ENCODE measurements around the gene UBL4B.
A peak's percentile ranks its signal among the peaks of the same experiment; 100 is the strongest.

UBL4B gene

DNA sequence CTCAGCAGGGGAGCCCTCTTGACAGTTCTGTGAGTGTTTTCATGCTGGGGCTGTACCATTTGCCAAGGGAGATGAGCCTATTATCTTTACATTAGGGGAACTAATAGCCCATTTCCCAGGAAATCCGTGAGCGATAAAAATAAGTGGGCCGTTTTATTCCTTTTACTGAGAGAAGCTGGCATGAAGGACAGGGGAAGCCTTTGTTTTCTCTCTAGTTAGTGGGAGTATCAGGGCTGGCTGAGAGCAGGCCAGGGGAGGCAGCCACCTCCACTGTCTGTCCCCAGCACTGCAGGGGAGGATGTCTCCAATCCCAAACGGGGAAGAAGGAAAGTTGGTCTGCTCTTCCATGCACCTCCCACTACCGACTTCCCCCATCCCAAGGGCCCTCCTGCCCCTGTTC, 2.5 kb downstream of the UBL4B start:
- DNase-seq (ENCODE audit: low read depth), result no peak

DNA sequence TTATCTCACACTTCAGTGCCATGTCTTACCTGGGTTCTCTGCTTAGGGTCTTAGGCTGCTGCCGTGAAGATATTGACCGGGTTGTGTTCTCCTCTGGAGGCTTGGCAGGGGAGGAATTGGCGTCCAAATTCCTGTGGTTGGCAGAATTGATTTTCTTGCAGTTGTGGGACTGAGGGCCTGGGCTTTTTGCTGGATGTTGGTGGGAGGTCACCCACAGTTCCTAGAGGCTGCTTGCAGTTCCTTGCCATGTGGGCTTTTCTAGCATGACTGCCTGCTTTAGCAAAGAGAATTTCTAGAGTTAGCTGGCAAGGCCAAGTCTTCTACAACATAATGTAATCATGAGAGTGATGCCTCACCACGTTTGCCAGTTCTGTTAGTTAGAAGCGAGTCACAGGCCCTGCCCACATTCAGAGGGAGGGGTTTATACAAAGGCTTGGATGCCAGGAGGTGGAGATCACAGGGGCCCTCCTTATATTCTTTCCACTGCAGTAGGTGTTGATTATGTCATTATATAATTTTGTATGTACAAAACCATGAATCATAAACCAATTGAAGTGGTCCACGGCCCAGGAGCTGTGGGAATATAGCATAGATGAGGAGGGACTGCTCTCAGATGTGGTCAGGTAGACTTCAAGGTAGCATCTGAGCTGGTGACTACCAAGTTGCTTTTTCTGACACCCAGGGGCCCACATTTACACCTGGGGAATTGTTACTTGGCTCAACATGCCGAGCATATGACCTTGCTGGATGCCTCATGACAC, 6.6 kb downstream of the UBL4B start:
- DNase-seq (ENCODE audit: low read depth), result peak; percentile 12

DNA sequence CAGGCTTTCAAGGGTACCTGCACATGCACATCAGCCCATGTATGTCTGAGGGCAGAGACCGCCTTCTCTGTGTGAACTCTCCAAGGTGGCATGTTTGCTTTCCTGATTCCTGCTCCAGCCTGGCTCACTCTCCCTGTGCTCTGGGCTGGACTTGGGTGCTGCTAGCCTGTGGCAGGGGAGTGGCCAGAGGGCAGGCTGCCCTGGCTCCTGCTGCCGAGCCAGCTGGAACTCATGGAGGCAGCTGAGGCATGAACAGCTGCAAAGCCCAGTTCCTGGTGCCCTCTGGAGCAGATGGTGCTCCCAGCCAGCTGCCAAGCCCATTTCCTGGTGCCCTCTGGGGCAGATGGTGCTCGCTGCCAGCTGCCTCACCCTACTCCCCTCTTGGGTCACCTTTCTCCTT, 7.6 kb downstream of the UBL4B start:
- no peak for DNase-seq (ENCODE audit: low read depth)

DNA sequence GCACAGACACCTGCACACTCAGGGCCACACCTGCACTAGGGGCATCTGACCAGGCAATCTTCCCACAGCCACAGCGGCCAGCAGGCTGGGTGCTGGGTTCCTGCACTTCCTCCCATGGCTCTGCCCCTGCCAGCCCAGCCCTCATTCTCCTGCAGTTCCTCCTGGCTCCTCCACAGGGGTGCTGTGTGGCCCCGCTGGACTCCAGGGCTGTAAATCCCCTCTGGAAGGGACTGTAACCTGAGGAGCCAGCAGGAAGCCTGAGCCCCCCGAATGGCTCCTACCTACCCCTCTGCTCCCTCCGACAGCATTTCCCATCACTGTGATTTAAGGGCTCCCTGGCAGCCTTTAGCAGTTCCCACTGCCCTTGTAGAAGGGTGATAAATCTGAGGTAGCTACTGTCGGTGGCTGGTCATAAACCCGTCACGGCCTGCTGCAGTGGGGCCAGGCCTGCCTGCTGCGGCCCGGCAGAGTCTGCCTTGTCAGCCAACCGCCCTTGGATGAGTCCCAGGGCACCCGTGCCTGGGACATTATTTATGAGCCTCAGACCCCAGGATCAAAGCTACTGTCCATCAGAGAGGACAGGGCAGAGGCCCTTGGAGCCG, 8.8 kb downstream of the UBL4B start:
- DNase-seq (ENCODE audit: low read depth), result no peak

DNA sequence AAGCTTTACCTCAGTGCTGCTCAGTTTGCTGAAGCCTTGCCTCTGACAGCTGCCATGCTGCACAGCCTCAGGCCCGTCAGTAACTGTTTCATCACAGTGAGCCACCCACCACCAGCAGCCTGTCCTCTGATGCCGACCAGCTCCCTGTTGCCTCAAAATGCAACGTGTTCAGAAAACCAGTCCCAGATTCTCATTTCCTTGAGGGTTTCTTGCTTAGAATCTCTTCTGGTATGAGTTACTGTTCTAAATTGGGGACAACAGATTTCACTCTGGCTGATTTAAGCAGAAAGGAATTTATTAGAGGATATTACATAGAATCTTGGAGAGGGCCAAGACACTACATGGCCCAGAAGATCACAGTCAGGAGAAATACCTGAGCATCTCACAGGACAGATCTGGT, 11.0 kb downstream of the UBL4B start:
- peak; percentile 65 for DNase-seq (ENCODE audit: low read depth)

DNA sequence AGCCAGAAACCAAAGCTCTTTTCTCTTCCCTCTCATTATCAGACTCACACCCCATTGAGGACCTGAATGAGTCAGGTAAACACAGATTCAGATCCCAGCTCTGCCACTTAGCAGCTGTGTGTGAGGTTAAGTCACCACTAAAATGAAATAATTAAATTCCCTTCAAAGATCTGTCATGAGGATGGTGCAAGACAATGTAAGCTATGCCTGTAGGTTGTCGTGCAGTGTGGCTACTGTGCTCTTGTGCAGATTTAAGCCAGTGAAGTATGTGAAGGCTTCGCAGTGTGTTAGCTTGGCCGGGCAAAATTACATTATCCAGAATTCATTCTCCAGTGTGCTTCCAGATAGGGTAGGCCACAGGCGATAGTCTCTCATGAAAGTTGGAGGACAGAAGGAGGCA, 13.6 kb downstream of the UBL4B start:
- no peak for DNase-seq (ENCODE audit: low read depth)

DNA sequence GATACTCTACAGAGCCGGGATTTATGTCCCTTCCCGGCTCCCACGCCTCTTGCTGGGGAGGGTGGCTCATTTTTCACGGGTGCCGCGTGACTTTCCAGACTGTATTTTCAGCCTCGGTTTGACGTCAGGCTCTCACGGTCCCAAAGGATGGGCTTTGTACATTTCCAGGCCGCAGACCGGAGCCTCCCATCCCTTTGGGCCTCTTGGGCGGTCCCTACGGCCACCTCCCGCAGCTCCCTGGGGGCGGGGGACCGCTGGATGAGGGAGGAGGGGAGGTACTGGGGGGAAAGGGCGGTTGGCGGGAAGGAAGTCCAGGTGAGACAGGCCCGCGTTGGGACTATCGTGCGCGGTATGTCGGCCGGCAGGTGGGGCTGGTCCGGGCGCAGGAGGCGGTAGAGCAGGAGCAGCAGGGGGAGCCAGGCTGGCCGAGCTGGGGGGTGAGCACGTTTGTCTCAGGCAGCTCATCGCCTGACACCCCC, 17.9 kb downstream of the UBL4B start:
- DNase-seq (ENCODE audit: low read depth), result no peak

DNA sequence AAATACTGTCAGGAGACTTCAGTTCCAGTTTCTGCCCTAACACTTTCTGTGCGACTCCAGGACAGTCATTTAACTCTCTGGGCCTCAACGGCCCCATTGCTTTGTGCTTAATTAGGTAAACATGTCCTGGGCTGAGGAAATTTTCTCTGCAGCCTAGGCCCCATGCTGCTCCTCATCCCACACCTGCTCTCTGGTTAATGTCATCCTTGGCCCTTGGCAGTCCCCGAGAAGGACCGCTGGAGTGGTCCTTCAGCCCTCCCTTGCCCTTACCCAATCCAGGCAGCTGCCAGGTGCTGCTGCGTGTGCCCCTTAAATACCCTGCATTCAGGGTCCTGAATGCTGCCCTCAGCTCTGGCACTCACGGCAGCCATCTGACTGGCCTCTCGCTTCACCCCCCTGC, 18.7 kb downstream of the UBL4B start:
- DNase-seq (ENCODE audit: low read depth), result no peak

DNA sequence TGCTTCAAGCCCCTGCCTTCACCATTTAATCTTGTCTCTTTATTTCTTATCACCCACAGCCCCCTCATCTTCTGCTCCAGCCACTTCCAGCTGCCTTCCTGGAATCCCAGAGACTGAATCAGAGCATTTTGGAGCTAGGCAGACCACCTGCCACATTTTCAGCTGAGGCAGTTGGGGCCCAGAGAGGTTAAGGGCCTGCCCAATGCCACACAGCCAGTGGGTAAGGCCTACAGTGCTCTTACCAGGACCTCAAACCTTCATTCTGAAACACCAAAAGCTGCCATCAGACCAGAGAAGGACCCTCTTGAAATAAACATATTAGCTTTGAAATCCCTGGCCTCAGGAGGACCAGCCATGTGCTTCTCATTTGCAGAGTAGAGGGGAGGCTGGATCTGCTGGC, 20.4 kb downstream of the UBL4B start:
- no peak for DNase-seq (ENCODE audit: low read depth)

DNA sequence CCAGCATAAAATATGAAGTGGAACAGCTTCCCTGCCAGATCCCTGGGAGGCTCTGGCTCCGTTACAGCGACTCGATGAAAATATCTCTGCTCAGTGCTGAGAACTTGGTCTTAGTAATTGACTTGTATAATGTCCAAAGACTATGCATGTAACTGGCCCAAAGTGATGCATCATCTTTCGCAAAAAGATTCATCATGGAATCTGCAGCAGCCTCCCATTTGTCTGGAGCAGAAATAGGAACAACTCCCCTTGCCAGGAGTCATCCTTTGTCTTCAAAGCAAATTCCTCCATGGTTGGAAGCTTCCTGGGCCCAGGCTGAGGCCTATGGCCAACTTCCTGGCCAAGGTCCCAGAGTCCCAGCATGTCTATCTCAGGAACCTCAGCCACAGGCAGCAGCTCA, 21.2 kb downstream of the UBL4B start:
- DNase-seq (ENCODE audit: low read depth), result peak; percentile 27

DNA sequence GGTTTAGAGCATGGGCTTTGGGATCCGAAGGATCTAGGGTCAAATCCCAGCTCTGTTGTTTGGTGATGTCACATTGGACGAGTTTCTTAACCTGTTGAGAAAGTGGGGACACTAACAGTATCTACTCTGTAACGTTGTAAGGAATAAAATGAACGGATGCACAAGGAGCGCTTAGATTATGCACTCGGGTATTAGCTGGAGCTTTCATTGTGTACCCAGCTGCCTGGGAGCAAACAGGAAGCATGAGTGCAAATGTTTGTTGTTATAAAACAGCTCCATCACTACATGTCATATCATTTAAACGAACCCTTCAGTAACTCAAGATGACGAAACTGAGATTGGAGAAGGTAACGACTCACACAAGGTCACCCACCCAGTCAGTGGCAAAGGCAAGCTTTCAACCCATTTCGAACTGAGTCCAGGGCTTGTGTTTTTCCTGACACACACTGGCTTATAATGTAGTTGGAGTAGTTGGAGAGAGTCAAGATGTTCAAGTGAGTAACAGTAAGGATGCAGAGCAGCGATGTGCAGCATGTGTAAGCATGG, 21.9 kb downstream of the UBL4B start:
- DNase-seq (ENCODE audit: low read depth), result no peak

DNA sequence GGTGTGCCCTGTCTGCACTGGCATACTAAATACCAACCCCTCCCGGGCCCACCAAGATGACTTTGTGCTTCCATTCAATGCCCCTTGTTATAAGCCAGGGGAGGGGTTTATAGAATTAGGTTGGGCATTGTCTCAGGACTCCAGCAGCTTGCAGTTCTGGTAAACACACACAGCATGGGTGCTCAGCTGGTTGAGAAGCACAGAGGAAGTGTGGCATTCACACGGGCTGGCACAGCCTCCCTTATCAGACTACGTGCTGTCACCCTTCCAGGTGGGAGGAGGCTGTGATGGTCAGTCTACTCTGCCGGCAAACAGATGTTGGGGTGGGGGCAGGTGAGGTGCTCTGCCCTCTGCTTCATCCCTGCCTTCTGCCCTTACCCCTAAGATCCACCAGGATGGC, 23.0 kb downstream of the UBL4B start:
- no peak for DNase-seq (ENCODE audit: low read depth)

DNA sequence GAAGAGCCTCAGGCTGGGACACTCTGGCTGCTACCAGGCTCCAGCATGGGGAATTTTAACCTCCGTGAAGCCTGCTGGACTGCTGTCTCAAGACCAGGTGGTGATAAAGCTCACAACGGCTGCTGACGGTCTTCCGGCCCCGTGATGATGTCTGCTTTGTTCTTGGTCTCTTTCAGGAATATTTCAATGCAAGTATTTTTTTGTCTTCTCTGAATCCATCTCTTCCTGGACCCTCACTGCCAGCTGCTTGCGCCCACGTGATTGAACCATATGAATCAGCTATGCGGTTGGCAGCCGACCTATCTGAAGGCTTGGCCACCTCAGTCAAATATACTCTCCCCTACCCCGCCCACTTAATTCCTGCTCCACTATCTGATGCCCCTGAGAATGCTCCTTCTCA, 23.4 kb downstream of the UBL4B start:
- no peak for DNase-seq (ENCODE audit: low read depth)

DNA sequence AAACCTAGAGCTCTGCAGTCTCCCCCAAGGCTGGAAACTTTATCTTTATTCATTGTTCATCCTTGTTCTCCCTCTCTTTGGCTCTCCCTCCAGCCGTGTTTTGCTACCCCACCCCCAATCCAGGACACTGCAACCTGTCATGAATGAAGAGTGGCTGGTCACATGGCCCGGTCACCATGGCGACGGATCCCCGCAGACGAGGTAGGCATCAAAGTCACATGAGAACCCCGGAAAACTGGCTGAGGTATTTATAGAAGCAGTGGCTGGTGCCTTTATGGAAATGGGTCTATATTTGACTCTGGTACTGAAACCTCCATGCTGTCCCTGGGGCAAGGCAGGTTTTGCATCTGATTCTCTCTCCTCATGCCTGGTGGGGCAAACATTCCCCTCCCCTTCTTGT, 24.7 kb downstream of the UBL4B start:
- DNase-seq (ENCODE audit: low read depth), result no peak

DNA sequence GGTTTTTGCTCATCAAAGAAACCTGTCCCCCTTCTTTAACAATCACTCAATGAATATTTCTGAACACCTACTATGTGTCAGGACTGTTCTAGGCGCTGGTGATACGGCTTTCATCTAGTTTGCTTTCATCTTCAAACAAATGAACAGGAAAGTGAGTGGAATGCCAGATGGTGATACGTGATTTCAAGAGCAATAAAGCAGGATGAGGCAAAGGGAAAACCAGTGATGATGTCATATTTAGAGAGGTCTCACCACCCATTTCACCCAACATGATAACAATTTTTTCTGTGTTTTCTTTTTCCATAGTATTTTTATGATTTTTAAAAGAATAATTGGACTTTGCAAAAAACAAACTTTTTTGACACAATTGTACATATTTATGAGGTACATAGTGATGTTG, 26.7 kb downstream of the UBL4B start:
- no peak for DNase-seq (ENCODE audit: low read depth)

DNA sequence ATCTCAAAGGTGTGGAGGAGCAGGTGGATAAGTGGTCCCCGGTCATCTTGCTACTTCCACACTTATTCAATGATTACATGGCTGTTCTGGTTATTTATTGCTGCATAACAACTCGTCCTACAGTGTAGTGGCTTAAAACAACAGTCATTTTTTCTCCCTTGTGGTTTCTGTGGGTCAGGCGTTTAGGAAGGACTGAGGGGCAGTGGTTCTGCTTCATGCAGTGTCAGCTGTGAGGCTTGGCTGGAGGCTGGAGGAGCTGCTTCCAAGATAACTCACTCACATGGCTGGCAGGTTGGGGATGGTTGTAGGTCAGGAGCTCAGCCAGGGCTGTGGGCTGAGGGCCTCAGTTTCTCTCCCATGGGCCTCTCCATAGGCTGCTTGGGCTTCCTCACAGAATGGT, 32.1 kb downstream of the UBL4B start:
- DNase-seq (ENCODE audit: low read depth), result no peak

DNA sequence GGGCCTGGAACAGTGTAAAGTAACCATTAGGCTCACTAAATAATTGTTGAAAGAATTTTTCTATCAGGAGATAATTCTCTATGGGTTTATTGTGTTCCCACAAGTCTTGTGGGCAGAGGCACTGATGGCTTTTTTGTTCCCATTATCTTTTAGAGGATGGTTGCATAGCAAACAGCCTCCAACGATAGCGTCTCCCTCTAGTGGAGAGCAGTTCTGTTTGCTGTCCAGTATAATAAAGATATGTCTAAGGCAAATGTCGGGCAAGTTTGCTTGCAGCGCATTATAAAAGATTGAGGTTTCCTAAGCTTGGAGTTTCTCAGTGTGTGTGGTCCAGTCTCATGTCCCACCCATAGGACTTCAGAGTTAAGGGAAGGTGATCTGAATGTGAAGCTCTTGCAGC, 36.7 kb downstream of the UBL4B start:
- DNase-seq (ENCODE audit: low read depth), result no peak

DNA sequence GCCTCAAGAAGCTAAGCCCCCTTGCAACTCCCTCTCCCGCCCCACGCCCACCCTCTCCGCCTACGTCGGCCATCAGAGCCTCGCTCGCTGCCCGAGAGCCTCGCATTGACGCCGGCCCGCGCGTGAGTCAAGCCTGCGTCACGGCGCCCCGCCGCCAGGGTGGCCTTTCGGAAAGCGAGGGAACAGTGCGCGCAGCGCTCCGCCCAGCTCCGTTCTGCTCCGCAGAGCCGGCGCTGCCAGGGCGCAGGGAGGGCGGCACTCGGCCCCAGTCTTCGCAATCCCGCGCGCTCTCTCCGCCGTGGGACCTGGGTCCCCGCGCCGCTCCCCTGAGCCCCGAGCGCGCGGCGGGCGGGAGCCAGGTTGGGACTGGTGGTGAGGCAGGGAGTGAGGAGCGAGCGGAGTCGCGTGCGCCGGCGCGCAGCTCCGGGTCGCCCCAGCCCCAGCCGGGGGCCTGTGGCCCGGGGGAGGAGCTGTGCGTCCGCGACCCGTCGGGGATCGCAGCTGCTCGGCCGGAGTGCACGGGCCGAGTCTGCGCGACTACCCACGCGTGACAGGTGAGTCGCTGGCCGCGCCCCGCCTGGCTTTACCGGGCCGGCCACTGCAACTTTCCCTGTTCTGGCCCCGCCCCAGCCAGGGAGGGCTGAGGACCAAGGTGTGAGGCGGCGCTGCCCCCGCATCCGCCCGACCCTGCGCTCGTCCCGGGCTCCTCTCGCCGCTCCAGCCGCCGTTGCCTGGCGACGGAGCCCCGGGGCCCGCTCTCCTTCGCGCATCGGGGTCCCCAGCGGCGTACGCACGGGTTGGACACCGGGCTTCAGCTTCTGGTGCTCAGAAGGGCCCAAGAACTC, 38.3 kb downstream of the UBL4B start, which contains the start of gene SLC6A17:
Gene SLC6A17 (plus strand): TSS at position 165 of the 845 bp plus-strand sequence. CDS start 16,436 bp downstream, outside the sequence.
- DNase-seq (ENCODE audit: low read depth), result no peak

DNA sequence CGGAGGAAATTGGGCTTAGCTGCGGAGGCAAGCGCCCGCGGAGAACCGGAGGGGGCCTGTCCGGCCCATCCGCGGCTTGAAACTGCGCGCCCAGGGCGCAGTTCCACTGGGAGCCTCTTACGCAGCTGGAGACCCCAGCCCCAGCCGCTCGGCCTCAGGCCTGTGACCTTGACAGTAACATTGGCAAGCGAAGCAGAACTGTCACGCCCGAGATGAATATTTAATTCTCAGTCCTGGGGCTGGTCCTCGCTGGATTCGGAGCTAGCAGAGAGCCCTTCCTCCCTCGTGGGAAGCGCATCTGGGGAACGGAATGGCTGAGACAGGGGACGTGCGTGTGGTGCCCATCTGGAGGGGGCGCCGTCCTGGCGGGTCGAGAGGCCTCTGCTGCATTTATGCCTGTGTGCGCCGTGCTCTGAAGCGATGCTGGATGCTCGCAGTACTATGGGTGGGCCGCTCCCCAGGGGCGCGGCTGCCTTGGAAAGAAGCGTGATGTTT, 39.0 kb downstream of the UBL4B start:
- DNase-seq (ENCODE audit: low read depth), result no peak

DNA sequence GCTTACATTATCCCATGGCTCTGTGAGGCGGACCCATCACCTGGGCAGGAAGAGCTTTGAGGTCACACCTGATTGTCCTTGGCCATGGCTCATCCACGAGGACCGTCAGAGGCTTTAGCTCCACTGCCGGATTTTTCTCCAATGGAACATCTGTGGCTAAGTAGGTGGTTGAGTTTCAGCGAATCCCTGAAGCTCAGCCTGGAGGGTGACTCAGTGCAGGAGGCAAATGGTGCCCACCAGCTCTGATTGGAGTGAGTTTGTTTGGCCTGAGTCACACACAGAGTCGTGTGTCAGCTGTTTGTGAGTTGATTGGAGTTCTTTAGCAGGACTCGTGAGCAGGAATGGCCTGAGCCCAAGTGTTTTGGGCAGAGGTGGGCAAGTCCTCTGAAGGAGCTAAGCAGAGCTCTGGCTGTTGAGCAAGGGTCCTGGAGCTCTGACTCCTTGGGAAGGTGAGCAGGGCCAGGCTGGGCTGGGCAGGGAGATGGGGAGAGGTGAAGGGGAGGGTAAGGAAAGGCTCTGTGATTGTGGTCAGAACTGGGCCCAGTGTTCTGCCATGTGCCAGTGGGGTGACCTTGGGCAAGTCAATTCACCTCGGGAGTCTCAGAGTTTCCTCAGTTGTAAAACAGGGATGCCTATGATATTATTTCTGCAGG, 40.0 kb downstream of the UBL4B start:
- DNase-seq (ENCODE audit: low read depth), result no peak

DNA sequence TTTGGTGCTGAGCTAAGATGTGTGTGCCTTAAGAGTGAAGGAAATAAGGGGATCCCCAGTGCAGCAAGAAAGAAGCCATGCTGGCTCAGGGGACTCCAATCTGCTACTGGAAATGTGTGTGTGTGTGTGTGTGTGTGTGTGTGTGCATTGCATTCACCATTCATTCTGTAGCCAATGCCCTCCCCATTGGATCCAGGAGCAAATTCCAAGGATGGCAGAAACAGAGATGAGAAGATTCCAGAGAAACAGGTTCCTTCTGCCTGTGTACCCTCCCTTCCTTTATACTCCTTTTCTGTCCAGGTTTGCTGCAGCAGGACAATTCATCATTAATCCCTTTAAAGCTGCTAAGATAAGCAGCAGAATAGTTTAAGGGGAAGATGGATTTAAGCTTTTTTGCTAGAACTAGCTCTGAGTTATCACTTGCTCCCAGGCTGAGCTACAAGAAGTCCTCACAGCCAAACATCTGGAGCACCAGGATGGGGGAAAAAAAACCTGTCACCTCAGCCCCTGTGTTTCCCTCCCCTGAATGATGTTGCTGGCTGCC, 41.2 kb downstream of the UBL4B start:
- DNase-seq (ENCODE audit: low read depth), result no peak
